ENCODE measurements around the gene IFRD2. TPM values are rescaled to one million over a fixed set of nuclear protein-coding genes. Genes with fewer than 3 reads are reported as not detected.

IFRD2 gene
- total and polyA plus RNA-seq, 10 donors = 40.2 to 76.7 (median 56.3) TPM

- peaks cover 0 to 10% (median 0%) of the 10 kb centered on the region in 6 donors for H3K36me3 ChIP-seq
- no peaks in the 10 kb centered on the region for H3K27me3 ChIP-seq (replicated peaks in 1 of 7)
- WGBS, 5 donors = 90 to 97% (median 95%) methylated on average over 5 to 18 of the region's 18 CpGs
- no peak overlapping the region for H3K4me3 ChIP-seq
- TF ChIP-seq POLR2A (IDR thresholded peaks at IDR 0.05) (no peak), POLR2AphosphoS5 (IDR thresholded peaks at IDR 0.05) (peak in 1 of 3 donors; percentile 55), CTCF (IDR thresholded peaks at IDR 0.05 in 8 of 11, conservative IDR thresholded peaks at IDR 0.05 in 3 of 11) (no peak)
- peak overlapping the region in 2 of 8 donors; percentile 96 to 98 for H3K27ac ChIP-seq
- intact Hi-C loops (cut with DNase I; ENCODE audit: low total_unique reads) = no loop called here
- no peaks in the 10 kb centered on the region for H3K9me3 ChIP-seq
- DNase-seq = no peak
- peaks cover 23 to 60% (median 45%) of the 10 kb centered on the region in 6 donors for H3K4me1 ChIP-seq
These were observed 4.6 kb upstream of the IFRD2 start for GRCh38 chr3:50296721-50297383.

- 91 to 95% (median 91%) methylated on average over 8 of the region's 8 CpGs for WGBS, 5 donors
These were observed 3.6 kb upstream of the IFRD2 start for GRCh38 chr3:50295553-50296431.

GRCh38 chr3:50294492-50295403, 2.5 kb upstream of the IFRD2 start:
- TF ChIP-seq POLR2A (IDR thresholded peaks at IDR 0.05) (no peak), POLR2AphosphoS5 (IDR thresholded peaks at IDR 0.05) (no peak), CTCF (IDR thresholded peaks at IDR 0.05 in 8 of 11, conservative IDR thresholded peaks at IDR 0.05 in 3 of 11) (no peak)
- no peak for DNase-seq
- intact Hi-C loops (cut with DNase I; ENCODE audit: low total_unique reads) = no loop called here
- Histone ChIP-seq H3K4me3 (no peak overlapping the region), H3K4me1 (peaks cover 26 to 58% (median 42%) of the 10 kb centered on the region in 6 donors), H3K36me3 (peaks cover 0 to 20% (median 6%) of the 10 kb centered on the region in 6 donors), H3K9me3 (no peaks in the 10 kb centered on the region), H3K27me3 (replicated peaks in 1 of 7) (no peaks in the 10 kb centered on the region), H3K27ac (no peak overlapping the region)
- 88 to 94% (median 91%) methylated on average over 19 to 22 of the region's 22 CpGs for WGBS, 5 donors

More at GRCh38 chr3:50295553-50296431, 3.6 kb upstream of the IFRD2 start:
- Histone ChIP-seq H3K27me3 (replicated peaks in 1 of 7) (no peaks in the 10 kb centered on the region), H3K27ac (no peak overlapping the region), H3K4me1 (peaks cover 33 to 61% (median 49%) of the 10 kb centered on the region in 6 donors), H3K4me3 (no peak overlapping the region), H3K36me3 (peaks cover 0 to 10% (median 0%) of the 10 kb centered on the region in 6 donors), H3K9me3 (no peaks in the 10 kb centered on the region)
- intact Hi-C loops (cut with DNase I; ENCODE audit: low total_unique reads) = no loop called here
- no peak for TF ChIP-seq CTCF (IDR thresholded peaks at IDR 0.05 in 8 of 11, conservative IDR thresholded peaks at IDR 0.05 in 3 of 11)
- no peak for TF ChIP-seq POLR2A (IDR thresholded peaks at IDR 0.05)
- no peak for TF ChIP-seq POLR2AphosphoS5 (IDR thresholded peaks at IDR 0.05)
- no peak for DNase-seq

Data from spleen (tissue), 11 donors.